SK-N-SH (cell line): ENCODE results near the gene SLC6A2. TPM values are rescaled to one million over a fixed set of nuclear protein-coding genes. Genes with fewer than 3 reads are reported as not detected.
A peak's percentile ranks its signal among the peaks of the same experiment; 100 is the strongest.

Experiments
- CTCF ChIA-PET: fragments of 300-600, 350-600 bp; formaldehyde crosslinking; extraction: SDS; loops from one replicate; lab custom pipeline; 2021; lab: Yijun Ruan, JAX
- POLR2A ChIA-PET: fragments of 350-600 bp; sonication (Branson Sonifier 250); formaldehyde crosslinking; extraction: SDS; loops from one replicate; lab custom pipeline; 2020; ENCODE audit warnings: antibody characterized with exemption, inconsistent platforms; lab: Yijun Ruan, JAX
- DNase-seq: peaks from one replicate; pipeline ENCODE4 v3.0.0; 2012
- H2AFZ ChIP-seq: fragments of 200-600 bp; sonication (generic); 2 replicates; pipeline ENCODE4 v1.8.1; 2016; ENCODE audit warnings: antibody characterized with exemption, mild to moderate bottlenecking, low read depth
- H3F3A ChIP-seq: fragments of 200-600 bp; sonication (generic); replicated peaks from 2 replicates; pipeline ENCODE3; 2016; ENCODE audit warnings: antibody characterized with exemption, mild to moderate bottlenecking; ENCODE audit not compliant: insufficient read depth
- H3K27ac ChIP-seq, 2 experiments: fragments of 200-500 bp in 1 of 2; fragments of 200-600 bp in 1 of 2; sonication (Bioruptor generic) in 1 of 2; sonication (generic), shearing (Covaris generic) in 1 of 2; 2 replicates each; pipeline versions ENCODE4 v1.5.1 to v1.6.1; 2014 to 2016; ENCODE audit warnings: low read depth in 2 of 2, inconsistent platforms in 1 of 2, low read length in 1 of 2, mild to moderate bottlenecking in 1 of 2, mixed read lengths in 1 of 2
- H3K27me3 ChIP-seq: fragments of 200-600 bp; sonication (generic), shearing (Covaris generic); 2 replicates; pipeline ENCODE4 v1.6.1; 2016; ENCODE audit warnings: mixed run types; ENCODE audit not compliant: insufficient read depth
- H3K36me3 ChIP-seq, 2 experiments: fragments of 200-500 bp in 1 of 2; fragments of 200-600 bp in 1 of 2; sonication (Bioruptor generic) in 1 of 2; sonication (generic) in 1 of 2; replicated peaks in 1 of 2; 2 replicates each; pipeline versions ENCODE3 to v1.5.1; 2014 to 2016; ENCODE audit warnings: low read length in 1 of 2, mild to moderate bottlenecking in 1 of 2; ENCODE audit not compliant: insufficient read depth in 2 of 2, control insufficient read depth in 1 of 2
- H3K4me1 ChIP-seq, 2 experiments: fragments of 200-500 bp in 1 of 2; fragments of 200-600 bp in 1 of 2; sonication (Bioruptor generic) in 1 of 2; sonication (generic), shearing (Covaris generic) in 1 of 2; 2 replicates each; pipeline versions ENCODE4 v1.5.1 to v1.6.1; 2014 to 2016; ENCODE audit warnings: low read depth in 1 of 2, low read length in 1 of 2, mixed run types in 1 of 2; ENCODE audit not compliant: insufficient read depth in 2 of 2, control insufficient read depth in 1 of 2
- H3K4me2 ChIP-seq: fragments of 200-600 bp; sonication (generic), shearing (Covaris generic); 2 replicates; pipeline ENCODE4 v1.6.1; 2017; ENCODE audit warnings: mixed run types
- H3K4me3 ChIP-seq, 2 experiments: fragments of 200-500 bp in 1 of 2; fragments of 200-600 bp in 1 of 2; sonication (Bioruptor generic) in 1 of 2; sonication (generic), shearing (Covaris generic) in 1 of 2; 2 replicates each; pipeline versions ENCODE4 v1.5.1 to v1.8.1; 2014 to 2016; ENCODE audit warnings: low read depth in 2 of 2, inconsistent platforms in 1 of 2, low read length in 1 of 2, mild to moderate bottlenecking in 1 of 2, mixed read lengths in 1 of 2, moderate library complexity in 1 of 2
- H3K79me2 ChIP-seq: fragments of 200-600 bp; sonication (generic); 2 replicates; pipeline ENCODE4 v1.8.1; 2017; ENCODE audit warnings: mild to moderate bottlenecking; ENCODE audit not compliant: insufficient read depth
- H3K9ac ChIP-seq: fragments of 200-600 bp; sonication (generic); 2 replicates; pipeline ENCODE4 v1.6.1; 2017; ENCODE audit warnings: mixed run types
- H3K9me2 ChIP-seq: fragments of 200-600 bp; sonication (generic); 2 replicates; pipeline ENCODE4 v1.6.1; 2017; ENCODE audit warnings: mixed run types
- H3K9me3 ChIP-seq: fragments of 200-600 bp; sonication (generic); 2 replicates; pipeline ENCODE4 v1.6.1; 2017; ENCODE audit warnings: mixed run types, mild to moderate bottlenecking, moderate library complexity
- H4K20me1 ChIP-seq: fragments of 200-600 bp; sonication (generic); 2 replicates; pipeline ENCODE4 v1.6.1; 2017; ENCODE audit warnings: mild to moderate bottlenecking, mixed run types; ENCODE audit not compliant: insufficient read depth
- CHD2 ChIP-seq: fragments of 150-350 bp; IDR thresholded peaks from 2 replicates; pipeline ENCODE4 v1.6.1; 2018; ENCODE audit warnings: low read length; ENCODE audit not compliant: partially characterized antibody
- CTCF ChIP-seq: fragments of 200-600 bp; sonication (generic); IDR thresholded peaks from 2 replicates; pipeline ENCODE4 v1.6.1; 2017; ENCODE audit warnings: antibody characterized with exemption, mild to moderate bottlenecking, moderate library complexity
- FOXM1 ChIP-seq: IDR thresholded peaks from 2 replicates; pipeline ENCODE4 v1.4.0; 2012; ENCODE audit warnings: low read depth, mild to moderate bottlenecking
- GATA2 ChIP-seq: sonication (generic); formaldehyde crosslinking; IDR thresholded peaks from 2 replicates; pipeline ENCODE4 v1.5.0; 2020; ENCODE audit warnings: mild to moderate bottlenecking, missing genetic modification reagents
- MXI1 ChIP-seq: IDR thresholded peaks from 2 replicates; pipeline ENCODE4 v1.6.1; 2012; ENCODE audit warnings: mild to moderate bottlenecking, low read depth, low read length, improper control_type of control experiment
- NFIC ChIP-seq: IDR thresholded peaks from 2 replicates; pipeline ENCODE4 v1.4.0; 2012; ENCODE audit warnings: borderline replicate concordance
- NRF1 ChIP-seq: IDR thresholded peaks from 2 replicates; pipeline ENCODE4 v1.6.1; 2012; ENCODE audit warnings: low read depth, mild to moderate bottlenecking, low read length
- RAD21 ChIP-seq: IDR thresholded peaks from 2 replicates; pipeline ENCODE4 v1.6.1; 2012; ENCODE audit warnings: mild to moderate bottlenecking, low read length
- SMC3 ChIP-seq: IDR thresholded peaks from 2 replicates; pipeline ENCODE4 v1.6.1; 2012; ENCODE audit warnings: low read depth, low read length, improper control_type of control experiment
- TAF1 ChIP-seq: IDR thresholded peaks from 2 replicates; pipeline ENCODE4 v1.6.1; 2012; ENCODE audit warnings: low read depth, mild to moderate bottlenecking, low read length, moderate library complexity, borderline replicate concordance
- TEAD4 ChIP-seq: IDR thresholded peaks from 2 replicates; pipeline ENCODE4 v1.4.0; 2012; ENCODE audit warnings: mild to moderate bottlenecking, borderline replicate concordance; ENCODE audit not compliant: insufficient read depth
- WGBS: methylation state at CpG from one replicate; pipeline ENCODE4 v1.1.6; 2017; ENCODE audit warnings: low lambda C conversion rate; 5-methylcytosine and 5-hydroxymethylcytosine counted together
- polyA plus RNA-seq, 3 experiments: library from polyadenylated mRNA; depleted of rRNA; stranded (reverse); fragments of >200 nt; gene quantifications; 2 replicates each; pipeline ENCODE4 v1.2.3, GENCODE V29; 2012
- TF ChIP-seq, protein P1 (sequence below): IDR thresholded peaks from 2 replicates; pipeline ENCODE4 v1.4.0; 2012; ENCODE audit warnings: low read depth, borderline replicate concordance

Gene SLC6A2
- polyA plus RNA-seq, 1 of the 3 experiments (the other 2 are of a cell fraction), result 3.3 TPM

- ChIA-PET POLR2A (interaction anchor here (1.3 to 1.5 kb wide), 2 partner anchors 10 to 13 kb away, joined by 3 to 5 read pairs; partner anchors contain the start of gene SLC6A2), CTCF (interaction anchor here (1.0 to 4.8 kb wide), 3 partner anchors 17 to 177 kb away, joined by 4 to 22 read pairs (median 18); no protein-coding TSS in a partner anchor)
- no peak overlapping the region for H3K4me3 ChIP-seq
Measured at GRCh38 chr16:55642611-55643010, 13.2 kb upstream of the SLC6A2 start.

DNA sequence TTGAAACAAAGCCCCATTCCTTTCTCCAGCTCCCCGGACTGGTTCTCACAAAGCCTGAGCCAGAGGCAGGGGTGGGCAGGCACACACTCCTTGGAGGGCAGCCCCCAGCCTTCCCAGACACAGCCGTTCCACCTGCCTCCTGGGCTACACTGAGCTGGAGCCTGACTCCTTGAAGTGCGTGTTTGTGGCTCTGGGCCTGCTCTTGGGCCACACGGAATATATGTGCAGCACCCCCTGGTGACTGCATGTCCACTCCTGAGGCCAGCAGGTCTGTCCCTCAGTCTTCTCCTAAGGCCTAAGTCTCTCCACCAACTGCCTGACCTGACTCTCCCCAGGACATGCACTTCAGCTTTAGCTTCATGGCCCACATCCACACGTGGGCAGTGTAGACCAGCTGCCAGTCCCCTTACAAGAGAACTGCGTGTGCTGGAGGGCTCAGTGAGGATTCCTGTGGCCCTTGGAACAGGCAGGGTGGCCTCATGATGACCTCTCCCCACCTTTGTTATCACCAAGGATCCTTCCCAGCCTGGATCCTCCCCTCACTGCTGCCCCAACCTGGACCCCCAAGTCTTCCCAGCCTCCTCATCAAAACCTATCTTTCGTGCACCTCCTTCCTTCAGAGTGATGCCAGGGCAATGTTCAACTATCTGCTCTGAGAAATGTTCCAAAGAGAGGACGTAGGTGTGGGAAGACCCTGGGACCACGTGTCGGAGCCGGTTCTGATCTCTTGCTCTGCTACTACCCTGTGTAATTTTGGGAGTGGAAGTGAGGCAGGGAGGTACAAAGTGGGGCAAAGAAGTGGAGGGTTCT lies 12.4 kb upstream of the SLC6A2 start:
- CTCF ChIA-PET, result interaction anchor here (1.0 to 4.8 kb wide), 4 partner anchors 16 to 178 kb away, joined by 3 to 22 read pairs (median 11); no protein-coding TSS in a partner anchor
- POLR2A ChIA-PET, result interaction anchor here (1.3 to 1.5 kb wide), 2 partner anchors 9 to 12 kb away, joined by 3 to 5 read pairs; partner anchors contain the start of gene SLC6A2
- 43% methylated on average over 10 of the region's 11 CpGs for WGBS

More at GRCh38 chr16:55642611-55643010, 13.2 kb upstream of the SLC6A2 start:
- no peak for DNase-seq
- Histone ChIP-seq H3K4me2 (no peak overlapping the region), H2AFZ (no peak overlapping the region), H3F3A (no peaks in the 10 kb centered on the region), H3K9me2 (no peaks in the 10 kb centered on the region), H3K79me2 (no peaks in the 10 kb centered on the region), H3K9ac (no peak overlapping the region), H3K9me3 (no peaks in the 10 kb centered on the region), H3K27ac (peak overlapping the region in 1 of 2 experiments; percentile 98; a peak in 2 of 4 replicates), H4K20me1 (no peaks in the 10 kb centered on the region), H3K4me1 (peaks cover 0 to 51% of the 10 kb centered on the region in 2 experiments; a peak in 2 of 4 replicates), H3K36me3 (no peaks in the 10 kb centered on the region), H3K27me3 (peaks cover 13% of the 10 kb centered on the region; the same call in 1 of the 2 replicates)
- WGBS, result 29% methylated on average over 3 of the region's 3 CpGs
- TF ChIP-seq GATA2 (CRISPR knock-in tag) (no peak), TAF1 (no peak), RAD21 (no peak), NFIC (no peak), CHD2 (no peak), TEAD4 (no peak)
- TF ChIP-seq, protein P1, sequence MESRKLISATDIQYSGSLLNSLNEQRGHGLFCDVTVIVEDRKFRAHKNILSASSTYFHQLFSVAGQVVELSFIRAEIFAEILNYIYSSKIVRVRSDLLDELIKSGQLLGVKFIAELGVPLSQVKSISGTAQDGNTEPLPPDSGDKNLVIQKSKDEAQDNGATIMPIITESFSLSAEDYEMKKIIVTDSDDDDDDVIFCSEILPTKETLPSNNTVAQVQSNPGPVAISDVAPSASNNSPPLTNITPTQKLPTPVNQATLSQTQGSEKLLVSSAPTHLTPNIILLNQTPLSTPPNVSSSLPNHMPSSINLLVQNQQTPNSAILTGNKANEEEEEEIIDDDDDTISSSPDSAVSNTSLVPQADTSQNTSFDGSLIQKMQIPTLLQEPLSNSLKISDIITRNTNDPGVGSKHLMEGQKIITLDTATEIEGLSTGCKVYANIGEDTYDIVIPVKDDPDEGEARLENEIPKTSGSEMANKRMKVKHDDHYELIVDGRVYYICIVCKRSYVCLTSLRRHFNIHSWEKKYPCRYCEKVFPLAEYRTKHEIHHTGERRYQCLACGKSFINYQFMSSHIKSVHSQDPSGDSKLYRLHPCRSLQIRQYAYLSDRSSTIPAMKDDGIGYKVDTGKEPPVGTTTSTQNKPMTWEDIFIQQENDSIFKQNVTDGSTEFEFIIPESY, result no peak

More for the DNA sequence above, 12.4 kb upstream of the SLC6A2 start:
- Histone ChIP-seq H3K79me2 (no peaks in the 10 kb centered on the region), H3K9me2 (no peaks in the 10 kb centered on the region), H3K9me3 (no peaks in the 10 kb centered on the region), H3K4me3 (no peak overlapping the region), H3K4me2 (no peak overlapping the region), H4K20me1 (no peaks in the 10 kb centered on the region), H3K27me3 (peaks cover 6% of the 10 kb centered on the region; the same call in 1 of the 2 replicates), H3K27ac (peak overlapping the region in 1 of 2 experiments; percentile 98; a peak in 2 of 4 replicates), H3K9ac (no peak overlapping the region), H3F3A (no peaks in the 10 kb centered on the region), H3K36me3 (no peaks in the 10 kb centered on the region), H2AFZ (no peak overlapping the region), H3K4me1 (peaks cover 0 to 46% of the 10 kb centered on the region in 2 experiments; a peak in 2 of 4 replicates)
- TF ChIP-seq MXI1 (no peak), CTCF (peak; percentile 23; the same call in 1 of the 2 replicates), NRF1 (no peak), FOXM1 (no peak), RAD21 (peak; percentile 55), SMC3 (0 out of 2 replicates have a peak, but pooled peaks have one; percentile 20)
- no peak for DNase-seq
